AG04450 (cell line): ENCODE measurements around the gene DIP2B. TPM values are rescaled to one million over a fixed set of nuclear protein-coding genes. Genes with fewer than 3 reads are reported as not detected.
"Not testable (repeated sequence)": the region's sequence is repeated elsewhere in the genome, so short reads cannot be mapped to it uniquely, and the experiment has no call there.

ENCODE experiments used
- CTCF ChIA-PET: fragments of 300-600, 350-600 bp; formaldehyde crosslinking; extraction: SDS; loops from one replicate; lab custom pipeline; 2022; ENCODE audit warnings: antibody characterized with exemption, inconsistent platforms; lab: Charles Lee
- POLR2A ChIA-PET: fragments of 350-600 bp; formaldehyde crosslinking; extraction: SDS; loops from one replicate; lab custom pipeline; 2021; ENCODE audit warnings: antibody characterized with exemption, inconsistent platforms; lab: Yijun Ruan, JAX
- DNase-seq: peaks from one replicate; pipeline ENCODE4 v3.0.0-alpha.2; 2011; ENCODE audit warnings: low read depth, low spot score
- H3K27ac ChIP-seq: one replicate; pipeline ENCODE4 v1.5.1; 2012; ENCODE audit warnings: low read depth, low read length, control low read depth
- H3K27me3 ChIP-seq: one replicate; pipeline ENCODE4 v1.6.0; 2012; ENCODE audit warnings: low read length; ENCODE audit not compliant: control insufficient read depth, insufficient read depth
- H3K4me3 ChIP-seq: 2 replicates; pipeline ENCODE4 v1.5.1; 2011; ENCODE audit warnings: mild to moderate bottlenecking, low read depth, low read length, control low read depth
- H3K9me3 ChIP-seq: 2 replicates; pipeline ENCODE4 v1.5.1; 2012; ENCODE audit warnings: low read length; ENCODE audit not compliant: control insufficient read depth, insufficient read depth
- polyA plus RNA-seq: library from polyadenylated mRNA; depleted of rRNA; stranded (reverse); fragments of >200 nt; gene quantifications from 2 replicates; pipeline ENCODE4 v1.2.3, GENCODE V29; 2011
- TF ChIP-seq, protein P1 (sequence below): IDR thresholded peaks from 2 replicates; pipeline ENCODE4 v1.5.1; 2011; ENCODE audit warnings: low read depth, low read length, control low read depth, inconsistent platforms

DIP2B gene
- polyA plus RNA-seq, 1 experiment, result 22.0 TPM

GRCh38 chr12:50518090-50518489 lies 13.3 kb downstream of the DIP2B start:
- Histone ChIP-seq H3K27ac (peak overlapping the region; percentile 52), H3K9me3 (no peaks in the 10 kb centered on the region), H3K27me3 (no peaks in the 10 kb centered on the region), H3K4me3 (no peak overlapping the region; the same call in 1 of the 2 replicates)
- no peak for DNase-seq
- TF ChIP-seq, protein P1, sequence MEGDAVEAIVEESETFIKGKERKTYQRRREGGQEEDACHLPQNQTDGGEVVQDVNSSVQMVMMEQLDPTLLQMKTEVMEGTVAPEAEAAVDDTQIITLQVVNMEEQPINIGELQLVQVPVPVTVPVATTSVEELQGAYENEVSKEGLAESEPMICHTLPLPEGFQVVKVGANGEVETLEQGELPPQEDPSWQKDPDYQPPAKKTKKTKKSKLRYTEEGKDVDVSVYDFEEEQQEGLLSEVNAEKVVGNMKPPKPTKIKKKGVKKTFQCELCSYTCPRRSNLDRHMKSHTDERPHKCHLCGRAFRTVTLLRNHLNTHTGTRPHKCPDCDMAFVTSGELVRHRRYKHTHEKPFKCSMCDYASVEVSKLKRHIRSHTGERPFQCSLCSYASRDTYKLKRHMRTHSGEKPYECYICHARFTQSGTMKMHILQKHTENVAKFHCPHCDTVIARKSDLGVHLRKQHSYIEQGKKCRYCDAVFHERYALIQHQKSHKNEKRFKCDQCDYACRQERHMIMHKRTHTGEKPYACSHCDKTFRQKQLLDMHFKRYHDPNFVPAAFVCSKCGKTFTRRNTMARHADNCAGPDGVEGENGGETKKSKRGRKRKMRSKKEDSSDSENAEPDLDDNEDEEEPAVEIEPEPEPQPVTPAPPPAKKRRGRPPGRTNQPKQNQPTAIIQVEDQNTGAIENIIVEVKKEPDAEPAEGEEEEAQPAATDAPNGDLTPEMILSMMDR, result no peak
- POLR2A ChIA-PET, result interaction anchor here (0.7 kb wide), 2 partner anchors 55 to 602 kb away, joined by 5 to 7 read pairs; no protein-coding TSS in a partner anchor
- CTCF ChIA-PET, result interaction anchor here (0.6 kb wide), 1 partner anchor 13 kb away, joined by 3 read pairs; no protein-coding TSS in a partner anchor

GRCh38 chr12:50519353-50519752 lies 14.6 kb downstream of the DIP2B start:
- no peak for DNase-seq
- no peaks in the 10 kb centered on the region for H3K9me3 ChIP-seq
- no peak overlapping the region for H3K4me3 ChIP-seq
- TF ChIP-seq, protein P1, result no peak
- H3K27me3 ChIP-seq, result no peaks in the 10 kb centered on the region
- H3K27ac ChIP-seq, result no peak overlapping the region
- ChIA-PET POLR2A (no interaction called here), CTCF (interaction anchor here (1.0 kb wide), 1 partner anchor 125 kb away, joined by 3 read pairs; no protein-coding TSS in a partner anchor)

- ChIA-PET POLR2A (no interaction called here), CTCF (no interaction called here)
- TF ChIP-seq, protein P1, result no peak
- Histone ChIP-seq H3K4me3 (no peak overlapping the region), H3K27ac (no peak overlapping the region), H3K27me3 (no peaks in the 10 kb centered on the region), H3K9me3 (no peaks in the 10 kb centered on the region)
- no peak for DNase-seq
Measured at GRCh38 chr12:50520416-50521207, 15.8 kb downstream of the DIP2B start.

DNA sequence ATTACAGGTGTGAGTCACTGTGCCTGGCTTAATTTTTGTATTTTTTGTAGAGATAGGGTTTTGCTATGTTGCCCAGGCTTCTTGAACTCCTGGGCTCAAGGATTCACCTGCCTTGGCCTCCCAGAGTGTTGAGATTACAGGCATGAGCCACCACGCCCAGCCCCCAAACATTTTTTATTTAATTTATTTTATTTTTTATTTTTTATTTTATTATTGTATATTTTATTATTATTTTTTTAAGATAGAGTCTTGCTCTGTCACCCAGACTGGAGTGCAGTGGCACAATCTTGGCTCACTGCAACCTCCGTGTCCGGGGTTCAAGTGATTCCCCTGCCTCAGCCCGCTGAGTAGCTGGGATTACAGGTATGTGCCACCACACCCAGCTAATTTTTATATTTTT lies 17.0 kb downstream of the DIP2B start:
- CTCF ChIA-PET, H3K4me3 ChIP-seq, H3K27me3 ChIP-seq, DNase-seq, H3K27ac ChIP-seq, H3K9me3 ChIP-seq, POLR2A ChIA-PET: not testable (repeated sequence)

DNA sequence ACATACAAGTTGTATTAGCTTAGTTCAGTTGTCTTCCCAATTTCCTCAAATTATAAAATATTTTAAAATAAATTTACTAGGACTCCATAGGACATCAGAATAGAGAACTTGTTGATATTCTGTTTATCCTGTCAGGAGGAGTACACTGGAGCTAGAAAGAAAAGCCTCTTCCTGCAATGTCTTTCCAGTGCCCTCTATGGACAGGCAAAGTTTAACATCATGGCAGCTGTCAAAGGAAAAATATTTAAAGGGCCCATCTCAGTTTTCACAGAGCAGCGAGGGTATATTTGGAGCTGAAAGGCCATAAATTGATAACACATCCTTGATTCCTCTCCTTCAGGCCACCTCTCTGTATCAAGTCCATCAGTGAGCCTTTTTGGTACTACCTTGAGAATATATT lies 19.0 kb downstream of the DIP2B start:
- H3K27me3 ChIP-seq, result no peaks in the 10 kb centered on the region
- H3K4me3 ChIP-seq, result no peak overlapping the region
- ChIA-PET CTCF (interaction anchor here (0.5 to 0.9 kb wide), 2 partner anchors 19 to 22 kb away, joined by 3 to 4 read pairs; partner anchors contain the start of gene DIP2B), POLR2A (no interaction called here)
- H3K9me3 ChIP-seq, result no peaks in the 10 kb centered on the region
- no peak overlapping the region for H3K27ac ChIP-seq
- TF ChIP-seq, protein P1, result no peak
- no peak for DNase-seq
